Measurements from ENCODE around the gene RAPGEF1. TPM values are rescaled to one million over a fixed set of nuclear protein-coding genes. Genes with fewer than 3 reads are reported as not detected.

The RAPGEF1 gene
- total RNA-seq, 2 donors from 2014 or later, result 59.7 to 73.0 TPM

DNA sequence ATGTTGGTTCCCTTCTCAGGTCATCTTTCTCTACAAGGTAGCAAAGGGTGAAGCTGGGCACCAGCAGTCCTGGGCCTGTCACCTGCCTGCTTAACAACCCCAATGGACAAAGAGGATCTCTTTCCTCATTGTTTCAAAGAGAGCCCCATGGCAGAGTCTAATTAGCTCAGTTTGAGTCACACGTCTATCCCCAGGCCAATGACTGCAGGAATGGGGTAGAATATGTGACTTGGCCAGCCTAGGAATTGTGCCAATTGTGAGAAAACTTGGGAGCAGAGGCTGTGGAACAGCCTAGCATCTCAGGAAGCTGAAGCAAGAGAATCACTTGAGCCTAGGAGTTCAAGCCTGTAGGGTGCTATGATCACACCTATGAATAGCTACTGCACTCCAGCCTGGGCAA is 3.6 kb upstream of the RAPGEF1 start:
- TF ChIP-seq, protein P1, sequence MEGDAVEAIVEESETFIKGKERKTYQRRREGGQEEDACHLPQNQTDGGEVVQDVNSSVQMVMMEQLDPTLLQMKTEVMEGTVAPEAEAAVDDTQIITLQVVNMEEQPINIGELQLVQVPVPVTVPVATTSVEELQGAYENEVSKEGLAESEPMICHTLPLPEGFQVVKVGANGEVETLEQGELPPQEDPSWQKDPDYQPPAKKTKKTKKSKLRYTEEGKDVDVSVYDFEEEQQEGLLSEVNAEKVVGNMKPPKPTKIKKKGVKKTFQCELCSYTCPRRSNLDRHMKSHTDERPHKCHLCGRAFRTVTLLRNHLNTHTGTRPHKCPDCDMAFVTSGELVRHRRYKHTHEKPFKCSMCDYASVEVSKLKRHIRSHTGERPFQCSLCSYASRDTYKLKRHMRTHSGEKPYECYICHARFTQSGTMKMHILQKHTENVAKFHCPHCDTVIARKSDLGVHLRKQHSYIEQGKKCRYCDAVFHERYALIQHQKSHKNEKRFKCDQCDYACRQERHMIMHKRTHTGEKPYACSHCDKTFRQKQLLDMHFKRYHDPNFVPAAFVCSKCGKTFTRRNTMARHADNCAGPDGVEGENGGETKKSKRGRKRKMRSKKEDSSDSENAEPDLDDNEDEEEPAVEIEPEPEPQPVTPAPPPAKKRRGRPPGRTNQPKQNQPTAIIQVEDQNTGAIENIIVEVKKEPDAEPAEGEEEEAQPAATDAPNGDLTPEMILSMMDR (IDR thresholded peaks at IDR 0.05), result no peak
- no peaks in the 10 kb centered on the region for H3K27me3 ChIP-seq (replicated peaks; ENCODE audit: insufficient read depth)
- no peak overlapping the region for H3K4me3 ChIP-seq
- H3K9me3 ChIP-seq, result no peaks in the 10 kb centered on the region
- no peaks in the 10 kb centered on the region for H3K36me3 ChIP-seq
- no peak overlapping the region for H3K27ac ChIP-seq
- H3K4me1 ChIP-seq (ENCODE audit: control insufficient read depth in 1 of 2, low read depth in 2 of 2), result peaks cover 0 to 6% of the 10 kb centered on the region in 2 donors
- DNase-seq (ENCODE audit: low spot score), result no peak
- ATAC-seq (ENCODE audit: insufficient number of reproducible peaks, low FRiP score, low read depth), result no peak

DNA sequence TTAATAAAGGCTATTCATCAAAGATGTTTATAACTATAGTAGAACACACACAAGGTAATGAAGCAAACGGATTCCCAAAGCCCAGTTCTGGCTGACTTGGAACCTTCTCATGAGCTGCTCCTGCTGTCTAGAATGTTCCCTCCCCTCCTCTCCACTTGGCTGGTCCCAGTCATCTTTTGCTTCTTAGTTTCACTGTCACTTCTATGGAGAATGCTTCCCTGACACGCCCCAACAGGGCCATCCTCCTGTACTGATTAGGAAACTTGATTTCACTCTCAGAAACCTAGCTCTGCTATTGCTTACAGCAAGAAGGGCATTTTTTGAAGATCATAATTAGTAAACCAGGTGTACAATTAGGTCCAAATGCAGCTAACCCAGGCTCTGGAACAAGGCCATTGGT is 3.2 kb upstream of the RAPGEF1 start:
- DNase-seq (ENCODE audit: low spot score) (no peak), ATAC-seq (ENCODE audit: insufficient number of reproducible peaks, low FRiP score, low read depth) (no peak)
- TF ChIP-seq, protein P1 (IDR thresholded peaks at IDR 0.05), result no peak
- Histone ChIP-seq H3K27me3 (replicated peaks; ENCODE audit: insufficient read depth) (no peaks in the 10 kb centered on the region), H3K27ac (no peak overlapping the region), H3K36me3 (no peaks in the 10 kb centered on the region), H3K9me3 (no peaks in the 10 kb centered on the region), H3K4me3 (no peak overlapping the region), H3K4me1 (ENCODE audit: control insufficient read depth in 1 of 2, low read depth in 2 of 2) (peaks cover 3 to 10% of the 10 kb centered on the region in 2 donors)

DNA sequence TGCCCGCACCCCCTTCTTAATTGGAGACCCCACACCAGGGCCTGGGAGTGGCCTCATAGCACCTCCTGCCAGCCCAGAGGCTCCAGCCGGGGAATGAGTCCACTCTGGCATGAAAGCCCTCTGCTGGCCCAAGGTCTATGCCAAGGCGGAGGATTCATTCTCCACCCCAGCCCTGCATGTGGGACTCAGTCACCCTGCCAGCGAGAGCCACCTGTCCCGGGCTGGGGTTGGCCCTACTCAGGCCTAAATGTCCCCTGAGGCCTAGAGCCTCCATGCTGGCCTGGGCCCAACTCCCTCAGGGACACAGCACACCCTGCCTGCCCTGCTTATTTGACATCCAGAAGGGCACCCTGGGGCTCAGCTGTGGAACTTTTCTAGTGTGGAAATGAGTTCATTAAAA is 1.0 kb upstream of the RAPGEF1 start:
- DNase-seq (ENCODE audit: low spot score), result no peak
- TF ChIP-seq, protein P1 (IDR thresholded peaks at IDR 0.05), result no peak
- Histone ChIP-seq H3K4me3 (no peak overlapping the region), H3K4me1 (ENCODE audit: control insufficient read depth in 1 of 2, low read depth in 2 of 2) (peaks cover 3 to 28% of the 10 kb centered on the region in 2 donors), H3K9me3 (no peaks in the 10 kb centered on the region), H3K27ac (no peak overlapping the region), H3K36me3 (no peaks in the 10 kb centered on the region), H3K27me3 (replicated peaks; ENCODE audit: insufficient read depth) (no peaks in the 10 kb centered on the region)
- no peak for ATAC-seq (ENCODE audit: insufficient number of reproducible peaks, low FRiP score, low read depth)

DNA sequence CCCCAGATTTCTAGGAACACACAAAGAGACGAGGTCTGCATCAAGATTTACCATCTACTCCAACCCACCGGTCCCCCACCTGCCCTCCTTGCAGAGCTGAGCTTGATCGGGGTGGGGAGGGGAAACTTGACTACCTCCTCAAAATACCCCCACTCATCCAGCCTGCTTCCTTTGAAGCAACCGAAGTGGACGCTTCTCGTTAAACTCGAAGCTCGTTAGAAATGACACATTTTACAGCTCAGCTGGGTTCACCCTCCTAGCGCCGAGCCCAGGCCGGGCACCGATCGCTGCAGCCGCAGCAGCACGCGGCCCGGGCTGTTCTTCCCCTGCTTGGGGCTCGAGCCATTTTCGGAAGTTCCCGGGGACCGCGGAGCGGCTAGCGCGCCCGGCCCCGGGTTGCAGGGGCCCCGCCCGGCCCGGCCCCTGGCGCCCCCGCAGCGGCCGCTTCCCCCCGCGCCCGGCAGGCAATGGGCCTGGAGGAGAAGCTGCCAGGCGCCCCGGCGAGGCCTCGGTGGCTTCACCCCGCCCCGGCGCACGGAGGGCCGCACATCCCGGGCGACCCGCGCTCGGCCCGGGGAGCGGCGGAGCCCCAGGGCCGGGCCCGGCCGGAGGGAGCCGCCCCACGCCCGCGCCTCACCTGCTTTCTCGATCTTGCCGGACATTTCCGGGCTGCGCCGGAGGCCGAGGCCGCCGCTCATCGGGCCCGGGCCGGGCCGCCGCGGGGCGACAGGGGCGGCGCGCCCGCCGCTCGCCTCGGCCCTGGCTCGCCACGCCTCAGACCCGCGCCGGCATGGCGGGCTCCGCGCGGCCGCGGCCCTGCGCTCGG is 530 bp downstream of the RAPGEF1 start:
- peaks cover 13 to 43% of the 10 kb centered on the region in 2 donors for H3K4me1 ChIP-seq (ENCODE audit: control insufficient read depth in 1 of 2, low read depth in 2 of 2)
- TF ChIP-seq, protein P1 (IDR thresholded peaks at IDR 0.05), result no peak
- no peaks in the 10 kb centered on the region for H3K9me3 ChIP-seq
- DNase-seq (ENCODE audit: low spot score) (no peak), ATAC-seq (ENCODE audit: insufficient number of reproducible peaks, low FRiP score, low read depth) (peak; percentile 11)
- peak overlapping the region; percentile 59 to 66 for H3K27ac ChIP-seq
- peak overlapping the region; percentile 74 for H3K4me3 ChIP-seq
- H3K36me3 ChIP-seq, result no peaks in the 10 kb centered on the region
- no peaks in the 10 kb centered on the region for H3K27me3 ChIP-seq (replicated peaks; ENCODE audit: insufficient read depth)

DNA sequence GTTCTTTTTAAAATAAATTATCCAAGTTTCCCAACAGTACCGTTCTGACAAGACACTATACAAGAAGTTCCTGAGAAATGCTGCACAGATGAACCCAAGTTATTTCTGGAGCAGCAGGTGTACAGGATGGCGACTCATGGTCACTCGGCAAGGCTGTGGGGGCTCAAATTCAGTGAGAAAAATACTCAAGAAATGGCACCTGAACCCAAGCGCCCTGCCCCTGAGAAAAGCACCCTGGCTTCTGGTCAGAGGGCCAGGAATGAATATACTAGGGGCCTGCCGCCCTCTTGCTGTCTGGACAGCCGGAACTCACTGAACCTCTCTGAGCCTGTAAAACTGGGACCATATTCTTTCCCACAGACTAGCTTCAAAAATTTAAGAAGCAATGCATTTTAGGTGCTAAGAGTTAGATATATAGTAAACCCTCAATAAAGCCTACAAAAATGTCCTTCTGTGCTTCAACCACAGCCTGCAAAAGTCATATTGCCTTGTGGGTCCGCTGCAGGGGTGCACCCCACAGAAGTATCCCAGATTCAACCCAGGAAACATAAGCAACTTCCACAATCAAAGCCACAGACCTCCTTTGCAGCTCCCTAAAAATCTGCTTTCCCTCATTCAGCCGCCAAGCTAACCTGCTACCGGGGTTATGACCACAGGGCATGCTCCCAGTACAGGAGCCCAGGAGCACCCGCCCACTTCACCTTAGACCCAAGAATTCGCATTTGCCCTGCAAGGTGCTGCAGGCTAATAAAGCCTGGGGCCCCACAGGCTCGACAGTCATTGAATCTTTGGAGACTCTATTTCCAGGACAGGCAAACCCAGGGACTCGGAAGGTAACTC is 1.4 kb downstream of the RAPGEF1 start:
- Histone ChIP-seq H3K36me3 (no peaks in the 10 kb centered on the region), H3K9me3 (no peaks in the 10 kb centered on the region), H3K27ac (peak overlapping the region; percentile 59 to 66), H3K4me1 (ENCODE audit: control insufficient read depth in 1 of 2, low read depth in 2 of 2) (peaks cover 21 to 52% of the 10 kb centered on the region in 2 donors), H3K27me3 (replicated peaks; ENCODE audit: insufficient read depth) (no peaks in the 10 kb centered on the region), H3K4me3 (peak overlapping the region; percentile 74)
- no peak for DNase-seq (ENCODE audit: low spot score)
- ATAC-seq (ENCODE audit: insufficient number of reproducible peaks, low FRiP score, low read depth), result no peak
- TF ChIP-seq, protein P1 (IDR thresholded peaks at IDR 0.05), result no peak

Measured in thoracic aorta (tissue), 2 donors.